GM12878 (cell line): ENCODE measurements around the gene GAP43. TPM values are rescaled to one million over a fixed set of nuclear protein-coding genes. Genes with fewer than 3 reads are reported as not detected.

ENCODE experiments used
- ATAC-seq: fragments of 200-7000 bp; cut with Tn5 transposase; 3 replicates; pipeline ENCODE4 v1.9.1; 2020; ENCODE audit warnings: mild to moderate bottlenecking, moderate library complexity
- BruUV-seq: library from RNA; stranded (reverse); fragments of 400-500 nt; replicated peaks from 2 replicates; lab custom pipeline; 2021; lab: Mats Ljungman, UMichigan
- CTCF ChIA-PET: fragments of 300-600 bp; sonication (Branson Sonifier 250); formaldehyde crosslinking; extraction: SDS; loops from one replicate; lab custom pipeline; 2021; ENCODE audit warnings: inconsistent platforms; lab: Yijun Ruan, JAX
- POLR2A ChIA-PET: fragments of 350-600 bp; formaldehyde crosslinking; extraction: SDS; loops from one replicate; lab custom pipeline; 2021; ENCODE audit warnings: inconsistent platforms; lab: Charles Lee
- RAD21 ChIA-PET: fragments of 300-600 bp; sonication (Branson Sonifier 250); formaldehyde crosslinking; loops from one replicate; lab custom pipeline; 2023; ENCODE audit warnings: antibody characterized with exemption; ENCODE audit not compliant: unreplicated experiment; lab: Charles Lee
- SMC1A ChIA-PET: fragments of 300-600 bp; sonication (Branson Sonifier 250); formaldehyde crosslinking; loops from one replicate; lab custom pipeline; 2023; ENCODE audit not compliant: unreplicated experiment, uncharacterized antibody; lab: Charles Lee
- DNase-seq: peaks from one replicate; pipeline ENCODE4 v3.0.0-alpha.2; 2011; ENCODE audit warnings: low read depth, low spot score
- FAIRE-seq: peaks from 3 replicates; lab custom pipeline; 2011; peaks lifted over from hg19 to GRCh38; lab: Jason Lieb, UNC
- H2AFZ ChIP-seq: 2 replicates; pipeline ENCODE4 v1.6.0; 2011; ENCODE audit warnings: low read depth, low read length, control low read depth; ENCODE audit not compliant: control insufficient read depth
- H3K27ac ChIP-seq: 2 replicates; pipeline ENCODE4 v1.5.1; 2011; ENCODE audit warnings: control low read depth; ENCODE audit not compliant: control insufficient read depth, insufficient read depth
- H3K27me3 ChIP-seq, 2 experiments: replicated peaks in 1 of 2; 2 replicates each; pipeline versions ENCODE4 v1.6.0 to v1.6.1; 2011; ENCODE audit warnings: low read length in 1 of 2; ENCODE audit not compliant: control insufficient read depth in 2 of 2, insufficient read depth in 2 of 2
- H3K36me3 ChIP-seq, 2 experiments: 2 replicates each; pipeline ENCODE4 v1.5.1; 2011; ENCODE audit warnings: low read length in 1 of 2; ENCODE audit not compliant: control insufficient read depth in 2 of 2, insufficient read depth in 2 of 2
- H3K4me1 ChIP-seq: 2 replicates; pipeline ENCODE4 v1.6.1; 2011; ENCODE audit warnings: mild to moderate bottlenecking, low read length, moderate library complexity, mixed read lengths; ENCODE audit not compliant: control insufficient read depth, insufficient read depth
- H3K4me2 ChIP-seq: 2 replicates; pipeline ENCODE4 v1.6.0; 2011; ENCODE audit warnings: control low read depth; ENCODE audit not compliant: control insufficient read depth, insufficient read depth
- H3K4me3 ChIP-seq: fragments of 200-600 bp; sonication (generic); 2 replicates; pipeline ENCODE4 v1.5.1; 2016
- H3K79me2 ChIP-seq: 2 replicates; pipeline ENCODE4 v1.6.0; 2011; ENCODE audit warnings: low read length; ENCODE audit not compliant: control insufficient read depth, insufficient read depth
- H3K9ac ChIP-seq: 2 replicates; pipeline ENCODE4 v1.8.0; 2011; ENCODE audit warnings: low read length, control low read depth, mixed read lengths; ENCODE audit not compliant: control insufficient read depth, insufficient read depth
- H3K9me3 ChIP-seq: replicated peaks from 3 replicates; pipeline ENCODE4 v1.5.1; 2011; ENCODE audit warnings: mild to moderate bottlenecking, low read length; ENCODE audit not compliant: control insufficient read depth, insufficient read depth
- H4K20me1 ChIP-seq: 2 replicates; pipeline ENCODE4 v1.6.0; 2011; ENCODE audit not compliant: control insufficient read depth, insufficient read depth
- CREB1 ChIP-seq: IDR thresholded peaks from 2 replicates; pipeline ENCODE4 v1.6.1; 2012; ENCODE audit warnings: low read depth, mild to moderate bottlenecking, inconsistent platforms
- EED ChIP-seq: sonication (generic); IDR thresholded peaks from 2 replicates; pipeline ENCODE4 v1.6.1; 2016; ENCODE audit warnings: antibody characterized with exemption, low read depth
- FOXK2 ChIP-seq: fragments of 450-650 bp; IDR thresholded peaks from 2 replicates; pipeline ENCODE4 v1.6.1; 2017; ENCODE audit warnings: mild to moderate bottlenecking, moderate library complexity
- HDGF ChIP-seq: fragments of 450-650 bp; IDR thresholded peaks from 2 replicates; pipeline ENCODE4 v1.6.1; 2016; ENCODE audit warnings: antibody characterized with exemption
- IKZF1 ChIP-seq: fragments of 450-650 bp; conservative IDR thresholded peaks from 2 replicates; pipeline ENCODE4 v1.6.1; 2017; ENCODE audit warnings: antibody characterized with exemption, mild to moderate bottlenecking
- MYC ChIP-seq: IDR thresholded peaks from 2 replicates; pipeline ENCODE4 v1.6.1; 2011; ENCODE audit warnings: mild to moderate bottlenecking, low read length, moderate library complexity, inconsistent platforms; ENCODE audit not compliant: insufficient read depth, insufficient replicate concordance, insufficient read length, severe bottlenecking
- SIX5 ChIP-seq: IDR thresholded peaks from 2 replicates; pipeline ENCODE4 v1.6.1; 2011; ENCODE audit warnings: mild to moderate bottlenecking, low read depth, low read length, moderate library complexity; ENCODE audit not compliant: severe bottlenecking
- WGBS: methylation state at CpG from one replicate; pipeline ENCODE4 v1.1.6; 2016; ENCODE audit warnings: low lambda C conversion rate; ENCODE audit not compliant: insufficient replicate concordance, insufficient coverage; ENCODE audit errors: missing lambda C conversion rate; 5-methylcytosine and 5-hydroxymethylcytosine counted together
- in situ Hi-C: fragments of 300-500 bp; cut with MboI; formaldehyde crosslinking; loops from 9 replicates; pipeline ENCODE4 v1.14.3; 2018; ENCODE audit warnings: mixed read lengths
- intact Hi-C: fragments of 100-400 bp; cut with micrococcal nuclease; formaldehyde crosslinking; loops from one replicate; pipeline ENCODE4 v1.14.2; 2022; ENCODE audit not compliant: unreplicated experiment
- polyA plus RNA-seq, 11 experiments: library from polyadenylated mRNA; depleted of rRNA in 4 of 11; unstranded in 6 of 11; stranded (reverse) in 5 of 11; fragments of >200 nt; fragmentation: Nextera tagmentation in 4 of 11; fragmentation: Illumina TruSeq in 1 of 11; extraction: Ambion mirVana in 4 of 11; extraction: Trizol in 1 of 11; gene quantifications; 1 replicate in 1 of 11; 2 replicates in 10 of 11; pipeline versions ENCODE4 v1.2.1 to v1.2.3, GENCODE V29; 2011 to 2016; ENCODE audit warnings: inconsistent platforms in 2 of 11, missing spikeins in 2 of 11, low read depth in 1 of 11
- total RNA-seq, 4 experiments: library from RNA; depleted of rRNA in 3 of 4; stranded (reverse); fragments of >200 nt in 3 of 4; fragmentation: Illumina TruSeq in 1 of 4; extraction: Trizol in 1 of 4; gene quantifications; 2 replicates each; pipeline versions ENCODE4 v1.2.1 to v1.2.3, GENCODE V29; 2013 to 2021
- TF ChIP-seq, protein P1 (sequence below): fragments of 450-650 bp; IDR thresholded peaks from 2 replicates; pipeline ENCODE4 v1.6.1; 2017; ENCODE audit warnings: mild to moderate bottlenecking, moderate library complexity
- TF ChIP-seq, protein P2 (sequence below): fragments of 450-650 bp; IDR thresholded peaks from 2 replicates; pipeline ENCODE4 v1.6.1; 2017; ENCODE audit warnings: borderline replicate concordance

Gene GAP43
- total and polyA plus RNA-seq, 10 of the 15 experiments (the other 5 are each of a cell fraction or from before 2014, with no cell fraction given), result 0.06 to 0.16 TPM; not detected in 8

DNA sequence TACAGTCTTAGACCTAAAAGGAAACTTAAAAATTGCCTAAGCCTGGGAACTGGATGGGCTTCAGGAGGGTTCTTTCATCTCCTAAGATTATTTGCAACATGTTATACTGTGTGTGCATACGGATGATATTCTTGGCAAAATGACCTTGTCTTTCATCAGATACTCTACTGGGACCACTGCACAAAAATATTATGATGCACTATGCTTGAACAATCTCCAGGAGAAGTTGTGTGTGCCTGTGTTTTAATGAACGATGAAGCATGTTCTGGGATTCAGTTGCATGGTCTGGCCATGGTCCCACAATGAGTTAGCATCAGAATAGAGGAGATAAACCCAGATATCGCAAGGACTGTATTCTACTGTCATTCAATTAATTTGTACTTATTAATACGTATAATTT, 68.7 kb downstream of the GAP43 start:
- ChIA-PET RAD21 (interaction anchor here (0.7 to 0.8 kb wide), 2 partner anchors 123 to 596 kb away, joined by 3 read pairs; no protein-coding TSS in a partner anchor), CTCF (interaction anchor here (0.9 to 4.1 kb wide), 6 partner anchors 11 to 601 kb away, joined by 3 to 19 read pairs (median 4); no protein-coding TSS in a partner anchor), POLR2A (no interaction called here), SMC1A (interaction anchor here (0.6 to 1.0 kb wide), 4 partner anchors 338 to 598 kb away, joined by 3 to 7 read pairs (median 3); no protein-coding TSS in a partner anchor)
- 60% methylated on average over 4 of the region's 4 CpGs for WGBS
- intact Hi-C loops, result loop anchor here (5.0 kb wide), 1 partner anchor 865 kb away; no protein-coding TSS in a partner anchor
- no peak overlapping the region for H3K4me2 ChIP-seq
- H3K9ac ChIP-seq, result no peak overlapping the region
- no peaks in the 10 kb centered on the region for H3K9me3 ChIP-seq
- H2AFZ ChIP-seq, result no peak overlapping the region
- FAIRE-seq, result no peak
- H3K4me1 ChIP-seq, result no peaks in the 10 kb centered on the region
- no peaks in the 10 kb centered on the region for H3K36me3 ChIP-seq
- in situ Hi-C loops, result loop anchor here (5.0 to 10.0 kb wide), 3 partner anchors 475 to 867 kb away; no protein-coding TSS in a partner anchor
- DNase-seq, result no peak
- no peak overlapping the region for H3K4me3 ChIP-seq
- no peaks in the 10 kb centered on the region for H3K79me2 ChIP-seq
- no TSS peak for BruUV-seq
- no peaks in the 10 kb centered on the region for H4K20me1 ChIP-seq
- H3K27me3 ChIP-seq, result no peaks in the 10 kb centered on the region
- TF ChIP-seq FOXK2, result no peak
- TF ChIP-seq, protein P1, sequence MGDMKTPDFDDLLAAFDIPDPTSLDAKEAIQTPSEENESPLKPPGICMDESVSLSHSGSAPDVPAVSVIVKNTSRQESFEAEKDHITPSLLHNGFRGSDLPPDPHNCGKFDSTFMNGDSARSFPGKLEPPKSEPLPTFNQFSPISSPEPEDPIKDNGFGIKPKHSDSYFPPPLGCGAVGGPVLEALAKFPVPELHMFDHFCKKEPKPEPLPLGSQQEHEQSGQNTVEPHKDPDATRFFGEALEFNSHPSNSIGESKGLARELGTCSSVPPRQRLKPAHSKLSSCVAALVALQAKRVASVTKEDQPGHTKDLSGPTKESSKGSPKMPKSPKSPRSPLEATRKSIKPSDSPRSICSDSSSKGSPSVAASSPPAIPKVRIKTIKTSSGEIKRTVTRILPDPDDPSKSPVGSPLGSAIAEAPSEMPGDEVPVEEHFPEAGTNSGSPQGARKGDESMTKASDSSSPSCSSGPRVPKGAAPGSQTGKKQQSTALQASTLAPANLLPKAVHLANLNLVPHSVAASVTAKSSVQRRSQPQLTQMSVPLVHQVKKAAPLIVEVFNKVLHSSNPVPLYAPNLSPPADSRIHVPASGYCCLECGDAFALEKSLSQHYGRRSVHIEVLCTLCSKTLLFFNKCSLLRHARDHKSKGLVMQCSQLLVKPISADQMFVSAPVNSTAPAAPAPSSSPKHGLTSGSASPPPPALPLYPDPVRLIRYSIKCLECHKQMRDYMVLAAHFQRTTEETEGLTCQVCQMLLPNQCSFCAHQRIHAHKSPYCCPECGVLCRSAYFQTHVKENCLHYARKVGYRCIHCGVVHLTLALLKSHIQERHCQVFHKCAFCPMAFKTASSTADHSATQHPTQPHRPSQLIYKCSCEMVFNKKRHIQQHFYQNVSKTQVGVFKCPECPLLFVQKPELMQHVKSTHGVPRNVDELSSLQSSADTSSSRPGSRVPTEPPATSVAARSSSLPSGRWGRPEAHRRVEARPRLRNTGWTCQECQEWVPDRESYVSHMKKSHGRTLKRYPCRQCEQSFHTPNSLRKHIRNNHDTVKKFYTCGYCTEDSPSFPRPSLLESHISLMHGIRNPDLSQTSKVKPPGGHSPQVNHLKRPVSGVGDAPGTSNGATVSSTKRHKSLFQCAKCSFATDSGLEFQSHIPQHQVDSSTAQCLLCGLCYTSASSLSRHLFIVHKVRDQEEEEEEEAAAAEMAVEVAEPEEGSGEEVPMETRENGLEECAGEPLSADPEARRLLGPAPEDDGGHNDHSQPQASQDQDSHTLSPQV, result no peak
- TF ChIP-seq, protein P2, sequence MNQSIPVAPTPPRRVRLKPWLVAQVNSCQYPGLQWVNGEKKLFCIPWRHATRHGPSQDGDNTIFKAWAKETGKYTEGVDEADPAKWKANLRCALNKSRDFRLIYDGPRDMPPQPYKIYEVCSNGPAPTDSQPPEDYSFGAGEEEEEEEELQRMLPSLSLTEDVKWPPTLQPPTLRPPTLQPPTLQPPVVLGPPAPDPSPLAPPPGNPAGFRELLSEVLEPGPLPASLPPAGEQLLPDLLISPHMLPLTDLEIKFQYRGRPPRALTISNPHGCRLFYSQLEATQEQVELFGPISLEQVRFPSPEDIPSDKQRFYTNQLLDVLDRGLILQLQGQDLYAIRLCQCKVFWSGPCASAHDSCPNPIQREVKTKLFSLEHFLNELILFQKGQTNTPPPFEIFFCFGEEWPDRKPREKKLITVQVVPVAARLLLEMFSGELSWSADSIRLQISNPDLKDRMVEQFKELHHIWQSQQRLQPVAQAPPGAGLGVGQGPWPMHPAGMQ, result no peak
- TF ChIP-seq IKZF1, result no peak
- no peak for TF ChIP-seq SIX5
- no peak for TF ChIP-seq CREB1
- no peak for TF ChIP-seq EED
- no peak for TF ChIP-seq MYC
- TF ChIP-seq HDGF, result no peak
- no peak overlapping the region for H3K27ac ChIP-seq
- ATAC-seq, result no peak
